Activated naive CD8-positive, alpha-beta T cell (primary cell): ENCODE data around the gene CACNA1G.

Source experiments
- H3K27ac Mint-ChIP-seq: one replicate; pipeline ENCODE4 v1.8.0; 2021; ENCODE audit warnings: mixed read lengths
- H3K27me3 Mint-ChIP-seq: one replicate; pipeline ENCODE4 v1.8.0; 2021; ENCODE audit warnings: mixed read lengths
- H3K36me3 Mint-ChIP-seq: one replicate; pipeline ENCODE4 v1.8.0; 2021; ENCODE audit warnings: mixed read lengths
- H3K4me1 Mint-ChIP-seq: one replicate; pipeline ENCODE4 v1.8.0; 2021; ENCODE audit warnings: low read depth, mixed read lengths
- H3K4me3 Mint-ChIP-seq: one replicate; pipeline ENCODE4 v1.8.0; 2021; ENCODE audit warnings: mild to moderate bottlenecking, mixed read lengths
- H3K9me3 Mint-ChIP-seq: one replicate; pipeline ENCODE4 v1.8.0; 2021; ENCODE audit warnings: low read depth, mixed read lengths

CACNA1G gene

GRCh38 chr17:50580646-50581045 is 20.1 kb downstream of the CACNA1G start:
- H3K4me3 Mint-ChIP-seq, result no peak overlapping the region
- H3K4me1 Mint-ChIP-seq, result no peaks in the 10 kb centered on the region
- no peaks in the 10 kb centered on the region for H3K36me3 Mint-ChIP-seq
- peaks cover 3% of the 10 kb centered on the region for H3K27me3 Mint-ChIP-seq
- H3K9me3 Mint-ChIP-seq, result no peaks in the 10 kb centered on the region
- no peak overlapping the region for H3K27ac Mint-ChIP-seq

GRCh38 chr17:50581316-50581715 is 20.8 kb downstream of the CACNA1G start:
- no peaks in the 10 kb centered on the region for H3K9me3 Mint-ChIP-seq
- H3K36me3 Mint-ChIP-seq, result no peaks in the 10 kb centered on the region
- H3K4me3 Mint-ChIP-seq, result no peak overlapping the region
- peaks cover 3% of the 10 kb centered on the region for H3K27me3 Mint-ChIP-seq
- no peak overlapping the region for H3K27ac Mint-ChIP-seq
- no peaks in the 10 kb centered on the region for H3K4me1 Mint-ChIP-seq

GRCh38 chr17:50582741-50583140 is 22.2 kb downstream of the CACNA1G start:
- no peak overlapping the region for H3K27ac Mint-ChIP-seq
- no peak overlapping the region for H3K4me3 Mint-ChIP-seq
- H3K9me3 Mint-ChIP-seq, result no peaks in the 10 kb centered on the region
- H3K36me3 Mint-ChIP-seq, result no peaks in the 10 kb centered on the region
- peaks cover 2% of the 10 kb centered on the region for H3K27me3 Mint-ChIP-seq
- H3K4me1 Mint-ChIP-seq, result no peaks in the 10 kb centered on the region

- Mint-ChIP-seq H3K4me3 (no peak overlapping the region), H3K36me3 (no peaks in the 10 kb centered on the region), H3K27ac (no peak overlapping the region), H3K27me3 (peaks cover 2% of the 10 kb centered on the region), H3K4me1 (no peaks in the 10 kb centered on the region), H3K9me3 (no peaks in the 10 kb centered on the region)
These were observed 23.1 kb downstream of the CACNA1G start for GRCh38 chr17:50583641-50584040.

- Mint-ChIP-seq H3K4me1 (no peaks in the 10 kb centered on the region), H3K27me3 (peaks cover 2% of the 10 kb centered on the region), H3K36me3 (no peaks in the 10 kb centered on the region), H3K9me3 (no peaks in the 10 kb centered on the region), H3K27ac (no peak overlapping the region), H3K4me3 (no peak overlapping the region)
These were observed 23.6 kb downstream of the CACNA1G start for GRCh38 chr17:50584116-50584515.

GRCh38 chr17:50584749-50585148 is 24.2 kb downstream of the CACNA1G start:
- Mint-ChIP-seq H3K27me3 (peaks cover 2% of the 10 kb centered on the region), H3K4me1 (no peaks in the 10 kb centered on the region), H3K36me3 (no peaks in the 10 kb centered on the region), H3K4me3 (no peak overlapping the region), H3K9me3 (no peaks in the 10 kb centered on the region), H3K27ac (no peak overlapping the region)

- Mint-ChIP-seq H3K27ac (no peak overlapping the region), H3K27me3 (peaks cover 2% of the 10 kb centered on the region), H3K9me3 (no peaks in the 10 kb centered on the region), H3K4me3 (no peak overlapping the region), H3K36me3 (no peaks in the 10 kb centered on the region), H3K4me1 (no peaks in the 10 kb centered on the region)
These were observed 24.8 kb downstream of the CACNA1G start for GRCh38 chr17:50585346-50585745.

GRCh38 chr17:50585891-50586290 is 25.4 kb downstream of the CACNA1G start:
- peaks cover 2% of the 10 kb centered on the region for H3K27me3 Mint-ChIP-seq
- no peak overlapping the region for H3K27ac Mint-ChIP-seq
- no peak overlapping the region for H3K4me3 Mint-ChIP-seq
- H3K36me3 Mint-ChIP-seq, result no peaks in the 10 kb centered on the region
- H3K9me3 Mint-ChIP-seq, result no peaks in the 10 kb centered on the region
- no peaks in the 10 kb centered on the region for H3K4me1 Mint-ChIP-seq

- Mint-ChIP-seq H3K27me3 (no peaks in the 10 kb centered on the region), H3K4me3 (no peak overlapping the region), H3K9me3 (no peaks in the 10 kb centered on the region), H3K36me3 (no peaks in the 10 kb centered on the region), H3K27ac (no peak overlapping the region), H3K4me1 (no peaks in the 10 kb centered on the region)
These were observed 26.1 kb downstream of the CACNA1G start for GRCh38 chr17:50586421-50587247.

- no peaks in the 10 kb centered on the region for H3K4me1 Mint-ChIP-seq
- H3K9me3 Mint-ChIP-seq, result no peaks in the 10 kb centered on the region
- H3K4me3 Mint-ChIP-seq, result no peak overlapping the region
- no peaks in the 10 kb centered on the region for H3K27me3 Mint-ChIP-seq
- H3K36me3 Mint-ChIP-seq, result no peaks in the 10 kb centered on the region
- H3K27ac Mint-ChIP-seq, result no peak overlapping the region
These were observed 27.1 kb downstream of the CACNA1G start for GRCh38 chr17:50587571-50587970.

- no peak overlapping the region for H3K27ac Mint-ChIP-seq
- no peak overlapping the region for H3K4me3 Mint-ChIP-seq
- H3K36me3 Mint-ChIP-seq, result no peaks in the 10 kb centered on the region
- H3K27me3 Mint-ChIP-seq, result no peaks in the 10 kb centered on the region
- no peaks in the 10 kb centered on the region for H3K4me1 Mint-ChIP-seq
- H3K9me3 Mint-ChIP-seq, result no peaks in the 10 kb centered on the region
These were observed 28.0 kb downstream of the CACNA1G start for GRCh38 chr17:50588391-50589049.

GRCh38 chr17:50589095-50589705 is 28.7 kb downstream of the CACNA1G start:
- H3K4me1 Mint-ChIP-seq, result no peaks in the 10 kb centered on the region
- no peak overlapping the region for H3K27ac Mint-ChIP-seq
- H3K4me3 Mint-ChIP-seq, result no peak overlapping the region
- H3K27me3 Mint-ChIP-seq, result no peaks in the 10 kb centered on the region
- H3K9me3 Mint-ChIP-seq, result no peaks in the 10 kb centered on the region
- H3K36me3 Mint-ChIP-seq, result no peaks in the 10 kb centered on the region

GRCh38 chr17:50590946-50591737 is 30.6 kb downstream of the CACNA1G start:
- H3K9me3 Mint-ChIP-seq, result no peaks in the 10 kb centered on the region
- no peak overlapping the region for H3K4me3 Mint-ChIP-seq
- no peaks in the 10 kb centered on the region for H3K27me3 Mint-ChIP-seq
- H3K4me1 Mint-ChIP-seq, result no peaks in the 10 kb centered on the region
- H3K36me3 Mint-ChIP-seq, result no peaks in the 10 kb centered on the region
- no peak overlapping the region for H3K27ac Mint-ChIP-seq

GRCh38 chr17:50593321-50593720 is 32.8 kb downstream of the CACNA1G start:
- Mint-ChIP-seq H3K9me3 (no peaks in the 10 kb centered on the region), H3K27ac (no peak overlapping the region), H3K4me1 (no peaks in the 10 kb centered on the region)

More at GRCh38 chr17:50593321-50593720, 32.8 kb downstream of the CACNA1G start:
- H3K36me3 Mint-ChIP-seq, result no peaks in the 10 kb centered on the region
- no peaks in the 10 kb centered on the region for H3K27me3 Mint-ChIP-seq
- no peak overlapping the region for H3K4me3 Mint-ChIP-seq
